Endodermal cell (in vitro differentiated cells): ENCODE data around the gene BANP. TPM values are rescaled to one million over a fixed set of nuclear protein-coding genes. Genes with fewer than 3 reads are reported as not detected.
"Not testable (repeated sequence)": the region's sequence is repeated elsewhere in the genome, so short reads cannot be mapped to it uniquely, and the experiment has no call there.

Experiments used
- DNase-seq: peaks from one replicate; pipeline ENCODE4 v3.0.0-alpha.2; 2017
- H3K27ac ChIP-seq: 2 replicates; pipeline ENCODE4 v1.5.1; 2013; ENCODE audit warnings: mild to moderate bottlenecking, low read depth, low read length, moderate library complexity
- H3K27me3 ChIP-seq: 2 replicates; pipeline ENCODE4 v1.6.1; 2013; ENCODE audit warnings: mild to moderate bottlenecking, low read length, moderate library complexity; ENCODE audit not compliant: insufficient read depth, control insufficient read depth, poor library complexity, severe bottlenecking
- H3K36me3 ChIP-seq: 2 replicates; pipeline ENCODE4 v1.7.0; 2013; ENCODE audit warnings: mild to moderate bottlenecking, low read length, moderate library complexity; ENCODE audit not compliant: control insufficient read depth, insufficient read depth
- H3K4me1 ChIP-seq: one replicate; pipeline ENCODE4 v1.7.0; 2013; ENCODE audit warnings: low read length; ENCODE audit not compliant: control insufficient read depth, insufficient read depth
- H3K4me3 ChIP-seq: 2 replicates; pipeline ENCODE4 v1.5.1; 2013; ENCODE audit warnings: mild to moderate bottlenecking, low read length, moderate library complexity
- H3K9ac ChIP-seq: 2 replicates; pipeline ENCODE4 v1.6.1; 2013; ENCODE audit warnings: mild to moderate bottlenecking, low read length, moderate library complexity; ENCODE audit not compliant: poor library complexity, severe bottlenecking; ENCODE audit errors: extremely low read depth
- H3K9me3 ChIP-seq: 2 replicates; pipeline ENCODE4 v1.6.1; 2013; ENCODE audit warnings: mild to moderate bottlenecking, low read length, moderate library complexity; ENCODE audit not compliant: control insufficient read depth
- H3K27ac Mint-ChIP-seq: 2 replicates; pipeline ENCODE4 v1.8.0; 2020; ENCODE audit warnings: mixed read lengths
- H3K27me3 Mint-ChIP-seq: 2 replicates; pipeline ENCODE4 v1.8.0; 2021; ENCODE audit warnings: mild to moderate bottlenecking, mixed read lengths; ENCODE audit not compliant: insufficient read depth
- H3K36me3 Mint-ChIP-seq: 2 replicates; pipeline ENCODE4 v1.8.0; 2020; ENCODE audit warnings: low read depth, mixed read lengths
- H3K4me1 Mint-ChIP-seq: 2 replicates; pipeline ENCODE4 v1.8.0; 2020; ENCODE audit warnings: mixed read lengths
- H3K4me3 Mint-ChIP-seq: 2 replicates; pipeline ENCODE4 v1.8.0; 2020; ENCODE audit warnings: mild to moderate bottlenecking, moderate library complexity, mixed read lengths
- H3K9me3 Mint-ChIP-seq: 2 replicates; pipeline ENCODE4 v1.8.0; 2020; ENCODE audit warnings: mild to moderate bottlenecking, mixed read lengths
- CTCF ChIP-seq: fragments of 200-600 bp; sonication (generic); conservative IDR thresholded peaks from 2 replicates; pipeline ENCODE4 v1.5.0; 2021; ENCODE audit warnings: antibody characterized with exemption, mild to moderate bottlenecking
- WGBS, 2 experiments: methylation state at CpG; one replicate each; pipeline versions ENCODE4 v1.1.5 to v1.1.7; 2013; ENCODE audit warnings: missing lambda C conversion rate in 2 of 2, mixed read lengths in 1 of 2; ENCODE audit not compliant: insufficient coverage in 1 of 2, insufficient read length in 1 of 2; 5-methylcytosine and 5-hydroxymethylcytosine counted together
- total RNA-seq, 2 donors: library from RNA; stranded (reverse); fragmentation: NEBNext Ultra II Directional in 1 of 2; extraction: Animal tissue kit (Norgen Biotek cat#: 25700) in 1 of 2; gene quantifications; 2 replicates in 1 of 2; 3 replicates in 1 of 2; pipeline ENCODE4 v1.2.1, GENCODE V29; 2021

The BANP gene
- total RNA-seq, 2 donors from 2014 or later: 39.5 to 45.5 TPM

GRCh38 chr16:88035292-88035691, 84.1 kb downstream of the BANP start:
- no peaks in the 10 kb centered on the region for H3K4me1 ChIP-seq
- TF ChIP-seq CTCF: peak; percentile 25
- Mint-ChIP-seq H3K27ac (no peak overlapping the region), H3K4me1 (no peaks in the 10 kb centered on the region), H3K36me3 (peaks cover 52% of the 10 kb centered on the region), H3K27me3 (no peaks in the 10 kb centered on the region), H3K4me3 (no peak overlapping the region), H3K9me3 (no peaks in the 10 kb centered on the region)
- H3K36me3 ChIP-seq: no peaks in the 10 kb centered on the region
- no peak for DNase-seq
- WGBS, 2 experiments: 96 to 97% methylated on average over 7 to 14 of the region's 14 CpGs
- no peak overlapping the region for H3K9ac ChIP-seq
- no peak overlapping the region for H3K4me3 ChIP-seq
- no peaks in the 10 kb centered on the region for H3K9me3 ChIP-seq
- no peaks in the 10 kb centered on the region for H3K27me3 ChIP-seq
- H3K27ac ChIP-seq: peak overlapping the region; percentile 55

GRCh38 chr16:88035884-88036639, 84.8 kb downstream of the BANP start:
- not testable (repeated sequence) for H3K9me3 ChIP-seq, H3K4me3 ChIP-seq, DNase-seq, H3K27ac Mint-ChIP-seq, H3K27me3 ChIP-seq, H3K9me3 Mint-ChIP-seq, H3K9ac ChIP-seq, H3K27me3 Mint-ChIP-seq, H3K4me1 Mint-ChIP-seq, H3K4me1 ChIP-seq, H3K4me3 Mint-ChIP-seq, H3K36me3 ChIP-seq
- peaks cover 50% of the 10 kb centered on the region for H3K36me3 Mint-ChIP-seq
- WGBS, 2 experiments: 88 to 92% methylated on average over 22 to 29 of the region's 30 CpGs
- H3K27ac ChIP-seq: peak overlapping the region; percentile 55

GRCh38 chr16:88036640-88036996, 85.4 kb downstream of the BANP start:
- not testable (repeated sequence) for H3K27ac Mint-ChIP-seq, H3K4me3 Mint-ChIP-seq, H3K36me3 ChIP-seq, H3K4me1 ChIP-seq, H3K9me3 Mint-ChIP-seq, H3K27me3 ChIP-seq, H3K9ac ChIP-seq, H3K9me3 ChIP-seq, H3K4me3 ChIP-seq, H3K4me1 Mint-ChIP-seq, H3K27ac ChIP-seq, H3K27me3 Mint-ChIP-seq, DNase-seq
- H3K36me3 Mint-ChIP-seq: peaks cover 50% of the 10 kb centered on the region
- WGBS, 2 experiments: 98 to 100% methylated on average over 4 to 10 of the region's 10 CpGs

- H3K36me3 Mint-ChIP-seq: peaks cover 52% of the 10 kb centered on the region
- H3K27ac ChIP-seq, H3K9ac ChIP-seq, H3K27ac Mint-ChIP-seq, H3K4me3 ChIP-seq, DNase-seq, H3K9me3 Mint-ChIP-seq, H3K4me1 ChIP-seq, H3K4me3 Mint-ChIP-seq, H3K4me1 Mint-ChIP-seq, H3K27me3 ChIP-seq, H3K36me3 ChIP-seq, H3K9me3 ChIP-seq, H3K27me3 Mint-ChIP-seq: not testable (repeated sequence)
- 100% methylated on average over 2 of the region's 10 CpGs; no CpG with 5 or more reads in 1 of the 2 experiments for WGBS, 2 experiments
These were observed 86.1 kb downstream of the BANP start for GRCh38 chr16:88037359-88037758.

- H3K27ac Mint-ChIP-seq, H3K4me1 Mint-ChIP-seq: not testable (repeated sequence)
- WGBS, 2 experiments: 92 to 97% methylated on average over 11 to 28 of the region's 28 CpGs
These were observed 86.8 kb downstream of the BANP start for GRCh38 chr16:88037876-88038525.

GRCh38 chr16:88038526-88038908, 87.3 kb downstream of the BANP start:
- not testable (repeated sequence) for DNase-seq, H3K27me3 Mint-ChIP-seq, H3K36me3 ChIP-seq, H3K9me3 ChIP-seq, H3K9ac ChIP-seq, H3K27ac Mint-ChIP-seq, H3K9me3 Mint-ChIP-seq, H3K4me3 ChIP-seq, H3K4me1 ChIP-seq, H3K4me1 Mint-ChIP-seq, H3K4me3 Mint-ChIP-seq, H3K27me3 ChIP-seq, H3K27ac ChIP-seq
- WGBS, 2 experiments: 95 to 97% methylated on average over 9 of the region's 9 CpGs
- peaks cover 51% of the 10 kb centered on the region for H3K36me3 Mint-ChIP-seq

More at GRCh38 chr16:88037876-88038525, 86.8 kb downstream of the BANP start:
- H3K36me3 ChIP-seq, DNase-seq, H3K27me3 ChIP-seq, H3K9ac ChIP-seq, H3K9me3 ChIP-seq, H3K9me3 Mint-ChIP-seq, H3K4me1 ChIP-seq, H3K27me3 Mint-ChIP-seq, H3K27ac ChIP-seq, H3K4me3 ChIP-seq, H3K4me3 Mint-ChIP-seq: not testable (repeated sequence)
- H3K36me3 Mint-ChIP-seq: peaks cover 51% of the 10 kb centered on the region
